AG09309 (cell line): ENCODE results near the gene RFX7.

Experiments
- DNase-seq: peaks from one replicate; pipeline ENCODE4 v3.0.0-alpha.2; 2010; ENCODE audit warnings: low read depth
- H3K4me3 ChIP-seq: 2 replicates; pipeline ENCODE4 v1.5.1; 2011; ENCODE audit warnings: mild to moderate bottlenecking, low read depth, low read length, moderate library complexity; ENCODE audit not compliant: control insufficient read depth
- TF ChIP-seq, protein P1 (sequence below): IDR thresholded peaks from 2 replicates; pipeline ENCODE4 v1.5.1; 2011; ENCODE audit warnings: mild to moderate bottlenecking, low read depth, low read length, inconsistent platforms; ENCODE audit not compliant: insufficient read depth, control insufficient read depth; ENCODE audit errors: missing control alignments

RFX7 gene

DNA sequence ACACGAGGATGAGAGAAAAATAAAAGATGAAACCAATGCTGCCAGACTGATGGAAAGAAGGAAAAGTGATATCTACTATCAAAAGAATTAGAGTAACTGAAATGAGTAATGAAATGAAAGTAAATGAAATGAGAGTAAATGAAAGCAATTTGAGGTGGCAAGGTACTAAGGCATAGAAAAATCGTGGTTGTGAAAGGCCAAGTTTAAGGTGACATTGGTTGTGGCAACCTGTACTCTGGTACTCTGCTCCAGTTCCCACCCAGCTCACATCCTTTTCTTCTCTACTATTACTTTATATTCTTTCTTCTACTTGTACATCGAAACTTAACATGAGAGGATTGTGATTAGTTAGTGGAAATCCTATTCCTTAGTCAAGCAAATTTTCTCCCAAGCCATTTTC, 10.1 kb downstream of the RFX7 start:
- no peak for DNase-seq
- TF ChIP-seq, protein P1, sequence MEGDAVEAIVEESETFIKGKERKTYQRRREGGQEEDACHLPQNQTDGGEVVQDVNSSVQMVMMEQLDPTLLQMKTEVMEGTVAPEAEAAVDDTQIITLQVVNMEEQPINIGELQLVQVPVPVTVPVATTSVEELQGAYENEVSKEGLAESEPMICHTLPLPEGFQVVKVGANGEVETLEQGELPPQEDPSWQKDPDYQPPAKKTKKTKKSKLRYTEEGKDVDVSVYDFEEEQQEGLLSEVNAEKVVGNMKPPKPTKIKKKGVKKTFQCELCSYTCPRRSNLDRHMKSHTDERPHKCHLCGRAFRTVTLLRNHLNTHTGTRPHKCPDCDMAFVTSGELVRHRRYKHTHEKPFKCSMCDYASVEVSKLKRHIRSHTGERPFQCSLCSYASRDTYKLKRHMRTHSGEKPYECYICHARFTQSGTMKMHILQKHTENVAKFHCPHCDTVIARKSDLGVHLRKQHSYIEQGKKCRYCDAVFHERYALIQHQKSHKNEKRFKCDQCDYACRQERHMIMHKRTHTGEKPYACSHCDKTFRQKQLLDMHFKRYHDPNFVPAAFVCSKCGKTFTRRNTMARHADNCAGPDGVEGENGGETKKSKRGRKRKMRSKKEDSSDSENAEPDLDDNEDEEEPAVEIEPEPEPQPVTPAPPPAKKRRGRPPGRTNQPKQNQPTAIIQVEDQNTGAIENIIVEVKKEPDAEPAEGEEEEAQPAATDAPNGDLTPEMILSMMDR: no peak
- H3K4me3 ChIP-seq: no peak overlapping the region

DNA sequence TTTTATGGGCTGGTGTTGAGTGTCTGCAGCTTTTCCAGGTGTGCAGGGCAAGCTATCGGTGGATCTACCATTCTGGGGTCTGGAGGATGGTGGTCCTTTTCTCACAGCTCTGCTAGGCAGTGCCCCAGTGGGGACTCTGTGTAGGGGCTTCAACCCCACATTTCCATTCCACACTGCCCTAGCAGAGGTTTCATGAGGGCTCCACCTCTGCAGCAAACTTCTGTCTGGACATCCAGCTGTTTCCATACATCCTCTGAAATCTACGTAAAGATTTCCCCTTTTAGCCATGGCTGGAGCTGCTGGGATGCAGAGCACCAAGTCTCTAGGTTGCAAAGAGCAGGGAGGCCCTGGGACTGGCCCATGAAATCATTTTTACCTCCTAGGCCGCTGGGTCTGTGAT, 11.6 kb downstream of the RFX7 start:
- DNase-seq: no peak
- TF ChIP-seq, protein P1: no peak
- no peak overlapping the region for H3K4me3 ChIP-seq

DNA sequence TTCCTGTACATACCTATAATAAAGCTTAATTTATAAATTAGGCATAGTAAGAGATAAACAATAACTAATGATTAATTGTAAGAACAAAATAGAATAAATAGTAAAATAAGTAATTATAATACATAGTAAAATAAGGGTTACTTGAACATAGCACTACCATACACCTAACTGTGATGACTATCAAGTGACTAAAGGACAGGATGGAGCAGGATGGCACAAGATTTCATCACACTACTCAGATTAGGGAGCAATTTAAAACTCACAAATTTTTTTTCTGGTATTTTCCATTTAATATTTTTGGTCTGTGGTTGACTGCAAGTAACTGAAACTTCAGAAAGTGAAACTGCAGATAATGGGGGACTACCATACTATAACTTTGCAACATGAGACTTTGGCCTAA, 14.8 kb downstream of the RFX7 start:
- TF ChIP-seq, protein P1: no peak
- DNase-seq: no peak
- no peak overlapping the region for H3K4me3 ChIP-seq

DNA sequence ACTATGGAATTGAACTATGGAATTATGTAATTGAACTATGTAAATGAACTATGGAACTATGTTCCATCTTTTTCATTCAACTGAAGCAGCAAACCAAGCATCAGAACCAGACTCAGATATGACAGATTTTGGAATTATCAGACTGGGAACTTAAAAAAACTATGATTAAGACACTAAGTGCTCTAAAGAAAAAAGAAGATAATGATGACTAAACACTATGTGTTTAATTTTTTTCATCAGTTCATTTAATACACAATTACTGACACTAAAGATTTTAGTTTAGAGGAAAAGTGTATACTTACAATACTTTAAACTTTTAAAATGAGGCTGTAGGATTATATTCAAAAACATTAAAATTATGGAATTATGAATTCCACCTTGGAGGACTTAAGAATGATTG, 15.3 kb downstream of the RFX7 start:
- no peak overlapping the region for H3K4me3 ChIP-seq
- TF ChIP-seq, protein P1: no peak

DNA sequence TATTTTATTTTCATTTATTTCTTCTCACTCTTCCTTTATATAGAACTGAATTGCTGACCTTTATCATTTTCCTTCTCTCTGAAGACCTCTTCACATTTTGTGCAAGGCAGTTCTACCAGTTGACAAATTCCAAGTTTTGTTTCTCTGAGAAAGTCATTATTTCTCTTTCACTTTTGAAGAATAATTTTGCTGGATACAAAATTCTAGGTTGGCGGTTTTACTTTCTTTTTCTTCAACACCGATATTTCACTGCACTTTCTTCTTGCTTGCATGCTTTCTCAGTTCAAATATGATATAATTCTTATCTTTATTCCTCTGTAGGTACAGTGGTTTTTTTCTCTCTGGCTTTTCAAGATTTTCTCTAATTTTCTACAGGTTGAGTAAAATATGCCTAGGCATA, 15.9 kb downstream of the RFX7 start:
- DNase-seq: no peak
- no peak overlapping the region for H3K4me3 ChIP-seq
- TF ChIP-seq, protein P1: no peak

More for the DNA sequence above, 15.3 kb downstream of the RFX7 start:
- no peak for DNase-seq

DNA sequence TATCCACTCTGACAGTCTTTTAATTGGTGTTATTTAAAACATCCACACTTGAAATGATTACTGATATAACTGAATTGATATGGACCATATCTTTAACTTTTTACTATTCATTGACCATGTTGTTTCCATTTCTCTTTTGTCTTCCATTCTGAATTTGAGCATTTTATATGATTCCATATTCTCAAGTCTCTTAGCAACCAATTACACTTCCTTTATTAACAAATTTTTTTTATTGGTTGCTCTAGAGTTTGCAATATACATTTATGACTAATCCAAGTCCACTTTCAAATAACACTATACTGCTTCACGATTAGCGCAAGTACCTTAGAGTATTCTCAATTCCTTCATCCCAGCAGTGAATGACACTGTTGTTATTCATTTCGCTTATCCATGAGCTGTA, 16.4 kb downstream of the RFX7 start:
- no peak for DNase-seq
- no peak overlapping the region for H3K4me3 ChIP-seq
- TF ChIP-seq, protein P1: no peak

DNA sequence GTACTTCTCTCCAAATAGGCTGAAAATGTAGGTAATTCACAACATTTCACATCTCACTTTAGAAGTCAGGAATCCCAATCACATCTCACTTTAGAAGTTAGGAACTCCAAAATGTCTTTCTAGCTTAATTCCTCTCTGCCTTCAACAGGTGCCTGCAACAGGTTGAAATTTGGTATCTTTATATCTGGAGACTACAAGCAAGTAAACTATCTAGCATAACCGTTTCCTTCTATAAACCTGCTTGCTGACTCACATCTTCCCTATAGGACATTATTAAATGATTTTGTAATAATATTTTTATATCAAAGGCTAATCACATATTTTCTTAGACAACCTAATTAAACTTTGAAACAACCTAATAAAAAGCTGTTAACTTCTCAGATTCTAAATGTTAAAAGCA, 18.2 kb downstream of the RFX7 start:
- TF ChIP-seq, protein P1: no peak
- no peak overlapping the region for H3K4me3 ChIP-seq
- DNase-seq: no peak
